IMR-90 (cell line): ENCODE measurements around the gene KCNMA1.

Experiments
- CTCF ChIP-seq: conservative IDR thresholded peaks from 2 replicates; pipeline ENCODE4 v1.5.1; 2012; ENCODE audit warnings: mild to moderate bottlenecking, low read depth, low read length, improper control_type of control experiment
- MAFK ChIP-seq: IDR thresholded peaks from 2 replicates; pipeline ENCODE4 v1.6.1; 2012; ENCODE audit warnings: low read depth, low read length, improper control_type of control experiment
- POLR2A ChIP-seq: IDR thresholded peaks from 2 replicates; pipeline ENCODE4 v1.6.1; 2012; ENCODE audit warnings: mild to moderate bottlenecking, low read depth, low read length
- RAD21 ChIP-seq: IDR thresholded peaks from 2 replicates; pipeline ENCODE4 v1.6.1; 2012; ENCODE audit warnings: low read length, improper control_type of control experiment

- TF ChIP-seq POLR2A (no peak), MAFK (no peak), CTCF (no peak), RAD21 (no peak)
These were observed 277.6 kb downstream of the KCNMA1 start for GRCh38 chr10:77359950-77360520.
